Memory B cell (primary cell): Measurements from ENCODE around the gene EIF4ENIF1.
A peak's percentile ranks its signal among the peaks of the same experiment; 100 is the strongest.
"Not testable (repeated sequence)": the region's sequence is repeated elsewhere in the genome, so short reads cannot be mapped to it uniquely, and the experiment has no call there.

ENCODE experiments used
- ATAC-seq: fragments of 150-1000 bp; cut with Tn5 transposase; 2 replicates; pipeline ENCODE4 v1.10.0; 2021; ENCODE audit warnings: low read depth, mild to moderate bottlenecking, moderate library complexity
- DNase-seq, 2 donors: peaks; one replicate each; pipeline ENCODE4 v3.0.0; 2022; ENCODE audit warnings: low spot score in 2 of 2
- H3K27ac Mint-ChIP-seq: one replicate; pipeline ENCODE4 v1.8.0; 2022; ENCODE audit warnings: mild to moderate bottlenecking, moderate library complexity, mixed read lengths
- H3K27me3 Mint-ChIP-seq: one replicate; pipeline ENCODE4 v1.8.0; 2022; ENCODE audit warnings: mixed read lengths
- H3K36me3 Mint-ChIP-seq: one replicate; pipeline ENCODE4 v1.8.0; 2022; ENCODE audit warnings: mild to moderate bottlenecking, mixed read lengths
- H3K4me1 Mint-ChIP-seq: one replicate; pipeline ENCODE4 v1.8.0; 2022; ENCODE audit warnings: mixed read lengths
- H3K4me3 Mint-ChIP-seq: one replicate; pipeline ENCODE4 v1.8.0; 2022; ENCODE audit warnings: mild to moderate bottlenecking, moderate library complexity, mixed read lengths
- H3K9me3 Mint-ChIP-seq: one replicate; pipeline ENCODE4 v1.8.0; 2022; ENCODE audit warnings: mixed read lengths

Gene EIF4ENIF1

DNA sequence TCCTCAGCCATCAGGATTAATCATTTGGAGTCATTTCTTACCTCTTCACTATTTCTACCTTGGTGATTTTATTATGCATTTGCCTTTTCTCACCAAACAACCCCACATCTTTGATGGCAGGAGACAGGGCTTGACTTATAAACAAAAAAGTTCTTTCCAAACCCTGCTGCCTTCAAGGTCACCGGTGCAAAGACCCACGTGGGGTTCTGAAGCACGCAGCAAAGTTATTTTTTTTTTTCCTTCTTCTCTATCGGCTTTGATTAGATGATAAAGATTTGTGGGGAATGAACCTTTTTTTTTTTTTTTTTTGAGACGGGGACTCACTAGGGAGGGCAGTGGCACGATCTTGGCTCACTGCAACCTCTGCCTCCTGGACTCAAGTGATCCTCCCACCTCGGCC is 46.1 kb downstream of the EIF4ENIF1 start:
- no peak overlapping the region for H3K27ac Mint-ChIP-seq
- no peak for ATAC-seq

DNA sequence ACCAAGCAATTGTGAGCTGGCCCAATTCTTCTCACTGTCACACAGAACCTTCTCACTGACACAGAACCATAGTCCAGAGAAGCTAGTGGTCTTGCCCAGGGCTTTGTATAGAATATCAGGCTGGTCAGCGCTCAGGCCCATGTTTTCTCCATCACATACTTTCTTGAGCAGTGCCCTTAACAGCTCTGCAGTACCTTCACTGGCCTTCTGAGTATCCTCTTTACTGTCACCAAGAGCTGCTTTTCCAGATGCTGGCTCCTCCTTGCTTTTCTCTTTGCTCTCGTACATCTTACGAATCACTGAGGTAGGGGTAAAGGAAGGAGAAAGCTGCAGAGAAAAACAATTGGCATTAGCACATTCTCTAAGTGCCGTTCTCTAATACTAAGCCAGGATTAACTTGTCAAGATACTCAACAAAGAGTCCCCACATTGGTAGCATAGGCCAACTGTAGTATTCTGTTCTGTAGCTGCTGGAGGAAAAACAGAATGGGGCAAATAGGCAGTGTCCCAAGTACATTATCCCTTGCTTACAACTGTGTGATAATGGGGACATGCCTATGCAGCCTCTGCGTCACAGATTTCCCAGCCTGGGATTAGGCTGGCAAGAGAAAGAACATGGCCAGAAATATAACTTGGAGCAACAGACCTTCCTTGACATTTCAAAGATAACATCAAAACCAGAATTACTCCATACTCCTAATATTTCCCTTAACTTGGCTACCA is 46.7 kb downstream of the EIF4ENIF1 start:
- no peak overlapping the region for H3K27ac Mint-ChIP-seq
- H3K36me3 Mint-ChIP-seq = peaks cover 31% of the 10 kb centered on the region

More for the DNA sequence above, 46.1 kb downstream of the EIF4ENIF1 start:
- H3K27me3 Mint-ChIP-seq = no peaks in the 10 kb centered on the region
- no peaks in the 10 kb centered on the region for H3K4me1 Mint-ChIP-seq
- H3K36me3 Mint-ChIP-seq = peaks cover 29% of the 10 kb centered on the region
- H3K4me3 Mint-ChIP-seq = no peak overlapping the region
- no peaks in the 10 kb centered on the region for H3K9me3 Mint-ChIP-seq
- no peak for DNase-seq

DNA sequence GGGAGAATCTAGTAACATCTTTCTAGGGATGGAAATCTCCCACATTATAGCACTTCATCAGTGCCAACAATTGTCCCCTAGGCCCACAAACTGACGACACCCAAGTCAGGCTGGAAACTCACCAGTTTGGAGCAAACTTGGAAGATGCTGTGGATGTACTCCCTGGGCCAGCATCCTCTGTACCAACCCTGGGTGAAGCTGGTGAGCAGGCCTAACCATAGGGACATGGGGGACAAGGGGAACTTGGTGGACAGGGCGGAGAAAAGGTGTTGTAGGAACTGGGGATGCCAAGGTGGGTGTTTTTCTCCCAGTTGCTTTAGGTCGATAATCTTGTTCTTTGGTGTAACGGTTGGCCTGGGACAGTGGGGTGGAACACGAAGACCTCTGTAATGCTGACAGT is 48.0 kb downstream of the EIF4ENIF1 start:
- peaks cover 40% of the 10 kb centered on the region for H3K36me3 Mint-ChIP-seq
- H3K4me1 Mint-ChIP-seq = no peaks in the 10 kb centered on the region
- H3K4me3 Mint-ChIP-seq = no peak overlapping the region
- H3K9me3 Mint-ChIP-seq = no peaks in the 10 kb centered on the region
- DNase-seq (no peak), ATAC-seq (no peak)
- H3K27me3 Mint-ChIP-seq = no peaks in the 10 kb centered on the region
- no peak overlapping the region for H3K27ac Mint-ChIP-seq

More for the DNA sequence above, 46.7 kb downstream of the EIF4ENIF1 start:
- H3K9me3 Mint-ChIP-seq = no peaks in the 10 kb centered on the region
- H3K4me3 Mint-ChIP-seq = no peak overlapping the region
- no peaks in the 10 kb centered on the region for H3K27me3 Mint-ChIP-seq
- DNase-seq = no peak
- ATAC-seq = no peak
- H3K4me1 Mint-ChIP-seq = no peaks in the 10 kb centered on the region

DNA sequence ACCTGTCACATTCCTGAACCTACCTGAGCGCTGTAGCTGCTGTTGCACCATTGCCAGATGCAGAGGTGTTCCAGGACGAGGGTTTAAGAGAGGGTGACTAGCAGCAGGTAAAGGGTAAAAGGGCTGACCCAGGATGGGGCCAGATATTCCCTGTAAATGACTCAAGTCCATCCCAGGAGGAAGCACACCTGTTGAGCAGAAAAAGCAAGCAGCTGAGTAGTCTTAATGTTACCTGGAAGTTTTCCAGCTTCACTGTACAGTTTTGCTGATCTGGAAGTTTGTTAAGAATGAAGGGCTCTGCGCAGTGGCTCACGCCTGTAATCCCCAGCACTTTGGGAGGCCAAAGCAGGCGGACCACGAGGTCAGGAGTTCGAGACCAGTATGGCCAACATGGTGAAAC is 49.0 kb downstream of the EIF4ENIF1 start:
- no peak overlapping the region for H3K27ac Mint-ChIP-seq
- no peaks in the 10 kb centered on the region for H3K9me3 Mint-ChIP-seq
- H3K4me1 Mint-ChIP-seq = no peaks in the 10 kb centered on the region
- H3K36me3 Mint-ChIP-seq = peaks cover 40% of the 10 kb centered on the region
- no peak overlapping the region for H3K4me3 Mint-ChIP-seq
- ATAC-seq (no peak), DNase-seq (no peak)
- H3K27me3 Mint-ChIP-seq = no peaks in the 10 kb centered on the region

DNA sequence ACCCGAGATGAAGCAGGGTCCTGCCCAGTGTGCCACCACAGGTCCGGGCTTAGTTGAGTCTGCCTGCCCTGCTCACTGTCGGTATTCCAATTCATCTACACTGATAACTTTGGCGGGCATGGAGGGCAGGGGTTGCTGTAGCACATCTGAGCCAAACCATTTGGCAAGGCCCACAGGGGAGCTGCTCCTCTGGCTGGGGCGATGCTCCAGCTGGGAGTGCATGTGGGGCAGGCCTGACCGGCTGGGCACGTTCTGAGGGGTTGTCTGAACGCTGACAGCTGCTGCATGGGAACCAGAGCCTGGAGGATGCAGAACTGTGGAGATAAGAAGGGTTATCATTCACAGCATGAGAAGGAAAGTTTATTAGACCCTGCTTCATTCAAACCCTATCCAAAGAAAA is 49.8 kb downstream of the EIF4ENIF1 start:
- H3K9me3 Mint-ChIP-seq = no peaks in the 10 kb centered on the region
- no peaks in the 10 kb centered on the region for H3K27me3 Mint-ChIP-seq
- DNase-seq (no peak), ATAC-seq (no peak)
- H3K27ac Mint-ChIP-seq = no peak overlapping the region
- no peaks in the 10 kb centered on the region for H3K4me1 Mint-ChIP-seq
- H3K4me3 Mint-ChIP-seq = no peak overlapping the region
- H3K36me3 Mint-ChIP-seq = peaks cover 43% of the 10 kb centered on the region

DNA sequence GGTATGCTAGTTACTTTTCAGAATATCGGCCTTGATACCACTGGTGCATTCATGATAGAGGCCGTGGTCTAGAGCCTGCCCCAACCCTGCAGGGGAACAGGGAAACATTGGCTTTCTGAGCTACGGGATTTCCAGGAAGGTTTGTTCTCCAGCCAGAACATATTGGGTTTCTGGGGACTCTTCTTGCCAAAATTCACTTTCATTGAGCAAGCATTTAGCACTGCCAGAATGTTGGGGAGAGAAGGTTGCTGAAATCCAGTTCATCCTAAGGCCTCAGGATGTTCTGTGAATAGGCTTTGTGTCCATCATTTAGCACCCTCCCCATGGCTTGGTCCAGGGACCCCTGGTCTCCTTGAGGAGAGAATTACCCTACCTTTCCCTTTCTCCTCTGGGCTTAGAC is 53.5 kb downstream of the EIF4ENIF1 start:
- DNase-seq = no peak

DNA sequence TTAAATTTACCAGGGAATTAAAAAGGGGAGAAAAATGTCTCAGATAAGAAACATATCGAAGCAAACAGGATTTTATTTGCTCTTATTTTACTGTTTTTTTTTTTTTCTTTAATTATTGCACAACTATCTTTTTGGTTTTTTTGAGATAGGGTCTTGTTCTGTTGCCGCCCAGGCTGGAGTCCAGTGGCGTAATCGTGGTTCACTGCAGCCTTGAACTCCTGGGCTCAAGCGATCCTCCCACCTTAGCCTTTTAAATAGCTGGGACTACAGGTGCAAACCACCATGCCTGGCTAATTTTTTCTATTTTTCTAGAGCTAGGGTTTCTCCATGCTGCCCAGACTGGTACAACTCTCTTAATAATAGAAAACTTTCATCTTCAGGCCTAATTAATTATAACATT is 57.7 kb downstream of the EIF4ENIF1 start:
- no peak overlapping the region for H3K4me3 Mint-ChIP-seq
- no peak for ATAC-seq
- no peaks in the 10 kb centered on the region for H3K27me3 Mint-ChIP-seq
- peaks cover 42% of the 10 kb centered on the region for H3K36me3 Mint-ChIP-seq
- no peaks in the 10 kb centered on the region for H3K9me3 Mint-ChIP-seq
- H3K4me1 Mint-ChIP-seq = no peaks in the 10 kb centered on the region
- no peak overlapping the region for H3K27ac Mint-ChIP-seq
- no peak for DNase-seq

More for the DNA sequence above, 53.5 kb downstream of the EIF4ENIF1 start:
- H3K4me3 Mint-ChIP-seq = no peak overlapping the region
- peaks cover 37% of the 10 kb centered on the region for H3K36me3 Mint-ChIP-seq
- no peaks in the 10 kb centered on the region for H3K27me3 Mint-ChIP-seq
- H3K27ac Mint-ChIP-seq = no peak overlapping the region
- ATAC-seq = no peak
- no peaks in the 10 kb centered on the region for H3K9me3 Mint-ChIP-seq
- no peaks in the 10 kb centered on the region for H3K4me1 Mint-ChIP-seq

DNA sequence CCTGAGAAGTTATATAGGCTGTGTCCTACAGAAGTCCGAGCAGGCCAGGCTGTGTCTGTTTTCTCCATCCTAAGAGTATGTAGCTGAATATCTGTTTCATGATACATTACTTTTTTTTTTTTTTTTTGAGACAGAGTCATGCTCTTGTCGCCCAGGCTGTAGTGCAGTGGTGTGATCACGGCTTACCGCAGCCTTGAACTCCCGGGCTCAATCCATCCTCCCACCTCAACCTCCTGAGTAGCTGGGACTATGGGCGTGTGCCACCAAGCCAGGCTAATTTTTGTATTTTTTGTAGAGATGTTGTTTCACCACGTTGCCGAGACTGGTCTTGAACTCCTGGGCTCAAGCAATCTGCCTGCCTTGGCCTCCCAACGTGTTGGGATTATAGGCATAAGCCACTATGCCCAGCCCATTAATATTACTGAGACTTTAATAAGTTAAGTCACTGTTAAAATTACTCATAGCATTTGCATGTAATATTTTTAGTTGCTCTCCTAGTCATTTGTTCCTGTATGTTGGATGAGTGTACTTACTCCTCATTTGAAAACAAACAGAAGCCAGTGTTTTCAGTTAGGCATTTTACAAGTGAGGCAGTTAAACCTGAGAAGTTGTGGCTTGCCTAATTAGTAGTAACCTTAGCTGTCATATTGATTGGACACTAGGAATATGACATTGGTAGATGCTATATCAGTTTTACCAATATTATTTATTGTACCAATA is 64.2 kb downstream of the EIF4ENIF1 start:
- DNase-seq (no peak), ATAC-seq (no peak)
- H3K36me3 Mint-ChIP-seq = peaks cover 39% of the 10 kb centered on the region
- H3K9me3 Mint-ChIP-seq = no peaks in the 10 kb centered on the region
- peak overlapping the region; percentile 14 for H3K27ac Mint-ChIP-seq
- H3K4me1 Mint-ChIP-seq = no peaks in the 10 kb centered on the region
- no peak overlapping the region for H3K4me3 Mint-ChIP-seq
- H3K27me3 Mint-ChIP-seq = no peaks in the 10 kb centered on the region

DNA sequence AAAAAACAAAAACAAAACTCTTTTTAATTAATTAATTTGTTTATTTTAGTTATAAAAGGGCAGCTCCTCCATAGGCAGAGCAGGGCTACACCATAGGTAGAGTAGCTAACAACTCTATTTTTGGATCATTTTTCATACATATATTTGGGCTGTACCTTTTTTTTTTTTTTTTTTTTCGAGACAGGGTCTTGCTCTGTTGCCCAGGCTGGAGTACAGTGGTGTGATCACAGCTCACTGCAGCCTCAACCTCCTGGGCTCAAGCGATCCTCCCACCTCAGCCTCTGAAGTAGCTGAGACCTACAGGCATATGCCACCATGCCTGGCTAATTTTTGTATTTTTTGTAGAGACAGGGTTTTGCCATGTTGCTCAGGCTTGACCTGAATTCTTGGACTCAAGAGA is 87.3 kb downstream of the EIF4ENIF1 start:
- ATAC-seq, DNase-seq, H3K27me3 Mint-ChIP-seq, H3K4me3 Mint-ChIP-seq, H3K36me3 Mint-ChIP-seq, H3K27ac Mint-ChIP-seq, H3K9me3 Mint-ChIP-seq: not testable (repeated sequence)
- peaks cover 11% of the 10 kb centered on the region for H3K4me1 Mint-ChIP-seq

DNA sequence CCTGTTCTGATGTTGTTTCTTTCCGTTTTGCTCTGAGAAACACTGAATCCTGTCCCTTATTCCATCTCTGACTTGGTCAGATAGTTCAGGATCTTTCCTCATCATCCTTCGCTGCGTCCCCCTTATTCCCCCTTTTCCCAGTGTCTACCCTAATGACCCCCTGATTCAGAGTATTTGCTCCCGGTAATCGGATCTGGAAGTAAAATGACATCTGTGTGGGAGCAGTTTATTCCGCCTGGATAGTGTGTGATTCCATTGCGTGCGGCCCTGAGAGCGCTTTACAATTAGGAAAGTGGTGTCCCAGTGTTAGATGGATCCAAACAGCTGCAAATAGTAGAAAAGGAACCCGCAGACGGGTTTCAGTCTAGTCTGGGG is 89.6 kb downstream of the EIF4ENIF1 start:
- H3K4me3 Mint-ChIP-seq = peak overlapping the region; percentile 97
- H3K27ac Mint-ChIP-seq = peak overlapping the region; percentile 97
- H3K36me3 Mint-ChIP-seq = peaks cover 7% of the 10 kb centered on the region
- no peaks in the 10 kb centered on the region for H3K9me3 Mint-ChIP-seq
- DNase-seq = no peak
- H3K27me3 Mint-ChIP-seq = no peaks in the 10 kb centered on the region
- peaks cover 7% of the 10 kb centered on the region for H3K4me1 Mint-ChIP-seq
- no peak for ATAC-seq

DNA sequence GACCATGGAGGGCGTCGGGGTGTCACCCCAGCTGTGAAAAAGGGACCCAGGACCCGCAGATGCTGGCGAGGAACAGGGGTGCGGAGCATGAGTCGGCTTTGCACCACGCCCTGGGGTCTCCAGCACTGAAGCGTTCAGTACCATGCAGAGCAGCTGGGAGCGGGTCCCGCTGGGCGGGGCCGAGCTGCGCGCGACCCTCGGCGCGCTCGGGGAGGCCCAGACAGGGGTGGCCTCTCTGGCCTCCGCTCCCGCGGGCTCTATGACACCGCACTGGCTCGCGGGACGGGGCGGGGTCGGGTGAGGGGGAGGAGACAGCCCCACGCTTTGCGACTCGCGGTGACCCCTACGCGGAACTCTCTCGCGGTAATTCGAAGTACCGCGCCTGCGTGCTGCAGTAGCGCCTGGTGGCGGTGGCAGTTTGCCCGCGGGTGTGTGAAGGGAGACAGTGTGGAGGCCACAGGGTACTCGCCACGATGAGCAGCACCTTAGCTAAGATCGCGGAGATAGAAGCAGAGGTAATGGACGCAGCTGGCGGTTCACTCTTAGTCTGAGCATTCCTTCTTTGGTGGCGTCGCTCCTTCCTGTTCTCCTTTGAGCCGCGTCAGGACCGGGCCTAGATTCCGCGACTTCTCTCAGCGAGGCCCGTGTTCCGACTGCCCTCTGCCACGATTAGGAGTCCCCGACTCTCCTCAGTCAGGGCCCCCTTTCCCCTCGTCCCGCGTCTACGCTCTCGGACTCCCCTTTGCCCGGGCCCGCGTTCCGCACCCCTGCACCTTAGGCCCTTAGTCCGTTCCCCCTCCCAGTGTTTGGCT is 90.2 kb downstream of the EIF4ENIF1 start, which contains the start of gene DRG1:
Gene DRG1, plus strand, starts transcription at position 394 of the 812 bp plus-strand sequence. Its CDS starts 80 bp downstream, at position 474.
- Mint-ChIP-seq H3K36me3 (peaks cover 8% of the 10 kb centered on the region), H3K27me3 (peaks cover under 1% of the 10 kb centered on the region), H3K27ac (peak within 1 kb of the TSS; percentile 97), H3K4me1 (peaks cover 7% of the 10 kb centered on the region), H3K9me3 (peaks cover under 1% of the 10 kb centered on the region), H3K4me3 (peak within 1 kb of the TSS; percentile 97)
- ATAC-seq (peak; percentile 98), DNase-seq (peak; percentile 91 to 94)

DNA sequence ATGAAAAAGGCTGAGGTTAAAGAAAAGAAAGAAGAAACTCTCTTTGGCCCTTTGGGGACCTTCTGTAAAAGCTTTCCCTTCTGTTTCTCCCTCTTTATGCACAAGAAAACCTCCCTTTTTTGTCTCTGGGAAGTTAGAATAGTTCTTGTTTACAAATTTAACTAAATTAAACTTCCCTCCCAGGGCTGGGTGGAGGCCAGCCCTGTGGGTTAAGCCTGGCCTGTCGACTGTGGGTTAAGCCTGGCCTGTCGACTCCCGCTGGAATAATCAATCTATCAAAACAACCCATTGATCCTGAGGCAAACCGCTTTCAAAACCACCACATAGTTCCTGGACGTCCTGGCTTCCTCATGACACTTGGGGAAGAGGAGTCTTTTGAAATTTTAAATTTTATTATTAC is 91.4 kb downstream of the EIF4ENIF1 start:
- H3K27ac Mint-ChIP-seq = no peak overlapping the region
- peaks cover 2% of the 10 kb centered on the region for H3K9me3 Mint-ChIP-seq
- no peak overlapping the region for H3K4me3 Mint-ChIP-seq
- peaks cover 7% of the 10 kb centered on the region for H3K4me1 Mint-ChIP-seq
- ATAC-seq (no peak), DNase-seq (no peak)
- H3K27me3 Mint-ChIP-seq = peaks cover 3% of the 10 kb centered on the region
- peaks cover 10% of the 10 kb centered on the region for H3K36me3 Mint-ChIP-seq

DNA sequence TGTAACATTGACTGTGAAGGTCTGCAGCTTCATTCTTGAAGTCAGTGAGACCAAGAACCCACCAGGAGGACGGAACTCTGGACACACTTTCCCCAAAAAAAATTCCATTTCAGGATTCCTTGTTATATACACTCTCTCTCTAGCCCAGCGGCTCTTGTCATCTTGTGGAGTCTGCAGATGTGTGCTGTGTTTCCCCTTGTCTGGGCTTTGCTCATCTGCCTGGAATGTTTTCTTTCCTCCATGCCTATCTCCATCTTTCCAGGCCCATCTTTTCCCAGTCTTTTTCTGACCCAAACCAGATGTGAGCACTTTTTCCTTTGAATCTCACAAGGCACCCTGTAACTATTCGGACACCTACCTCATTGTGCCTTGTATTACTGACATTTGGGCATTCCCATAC is 95.3 kb downstream of the EIF4ENIF1 start:
- no peaks in the 10 kb centered on the region for H3K4me1 Mint-ChIP-seq
- H3K9me3 Mint-ChIP-seq = peaks cover 2% of the 10 kb centered on the region
- no peak overlapping the region for H3K4me3 Mint-ChIP-seq
- H3K36me3 Mint-ChIP-seq = peaks cover 2% of the 10 kb centered on the region
- no peak for ATAC-seq
- no peak overlapping the region for H3K27ac Mint-ChIP-seq
- no peak for DNase-seq
- peaks cover 4% of the 10 kb centered on the region for H3K27me3 Mint-ChIP-seq

DNA sequence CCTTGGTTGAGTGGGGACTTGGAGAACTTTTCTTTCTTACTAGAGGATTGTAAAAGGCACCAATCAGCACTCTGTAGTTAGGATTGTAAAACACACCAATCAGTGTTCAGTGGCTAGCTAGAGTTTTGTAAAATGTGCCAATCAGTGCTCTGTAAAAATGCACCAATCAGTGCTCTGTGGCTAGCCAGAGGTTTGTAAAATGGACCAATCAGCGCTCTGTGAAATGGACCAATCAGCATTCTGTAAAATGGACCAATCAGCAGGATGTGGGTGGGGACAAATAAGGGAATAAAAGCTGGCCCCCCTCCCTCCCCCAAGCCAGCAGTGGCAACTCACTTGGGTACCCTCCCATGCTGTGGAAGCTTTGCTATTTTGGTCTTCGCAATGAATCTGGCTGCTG is 95.7 kb downstream of the EIF4ENIF1 start:
- no peak overlapping the region for H3K27ac Mint-ChIP-seq
- H3K4me3 Mint-ChIP-seq = no peak overlapping the region
- ATAC-seq (no peak), DNase-seq (no peak)
- H3K9me3 Mint-ChIP-seq = peaks cover 2% of the 10 kb centered on the region
- peaks cover 4% of the 10 kb centered on the region for H3K27me3 Mint-ChIP-seq
- no peaks in the 10 kb centered on the region for H3K4me1 Mint-ChIP-seq
- H3K36me3 Mint-ChIP-seq = peaks cover 2% of the 10 kb centered on the region
